Panc1 (cell line): ENCODE results near the gene WDR90.

Experiments
- POLR2AphosphoS5 ChIP-seq: IDR thresholded peaks from 2 replicates; pipeline ENCODE4 v1.6.1; 2012; ENCODE audit warnings: mild to moderate bottlenecking, low read depth, low read length, moderate library complexity
- TF ChIP-seq, protein P1 (sequence below): fragments of 450-650 bp; IDR thresholded peaks from 2 replicates; pipeline ENCODE4 v1.5.1; 2017; ENCODE audit warnings: mild to moderate bottlenecking

GRCh38 chr16:678209-678857, 29.2 kb downstream of the WDR90 start:
- TF ChIP-seq, protein P1, sequence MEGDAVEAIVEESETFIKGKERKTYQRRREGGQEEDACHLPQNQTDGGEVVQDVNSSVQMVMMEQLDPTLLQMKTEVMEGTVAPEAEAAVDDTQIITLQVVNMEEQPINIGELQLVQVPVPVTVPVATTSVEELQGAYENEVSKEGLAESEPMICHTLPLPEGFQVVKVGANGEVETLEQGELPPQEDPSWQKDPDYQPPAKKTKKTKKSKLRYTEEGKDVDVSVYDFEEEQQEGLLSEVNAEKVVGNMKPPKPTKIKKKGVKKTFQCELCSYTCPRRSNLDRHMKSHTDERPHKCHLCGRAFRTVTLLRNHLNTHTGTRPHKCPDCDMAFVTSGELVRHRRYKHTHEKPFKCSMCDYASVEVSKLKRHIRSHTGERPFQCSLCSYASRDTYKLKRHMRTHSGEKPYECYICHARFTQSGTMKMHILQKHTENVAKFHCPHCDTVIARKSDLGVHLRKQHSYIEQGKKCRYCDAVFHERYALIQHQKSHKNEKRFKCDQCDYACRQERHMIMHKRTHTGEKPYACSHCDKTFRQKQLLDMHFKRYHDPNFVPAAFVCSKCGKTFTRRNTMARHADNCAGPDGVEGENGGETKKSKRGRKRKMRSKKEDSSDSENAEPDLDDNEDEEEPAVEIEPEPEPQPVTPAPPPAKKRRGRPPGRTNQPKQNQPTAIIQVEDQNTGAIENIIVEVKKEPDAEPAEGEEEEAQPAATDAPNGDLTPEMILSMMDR = no peak
- TF ChIP-seq POLR2AphosphoS5 = no peak
